Kidney (tissue), 14 donors: ENCODE data around the gene POLR1D. TPM values are rescaled to one million over a fixed set of nuclear protein-coding genes. Genes with fewer than 3 reads are reported as not detected.

Experiments
- DNase-seq, 5 donors: peaks; one replicate each; pipeline ENCODE4 v3.0.0-alpha.2; 2013 to 2020
- FAIRE-seq: peaks from 2 replicates; lab custom pipeline; 2012; peaks lifted over from hg19 to GRCh38; lab: Jason Lieb, UNC
- H3K27ac ChIP-seq, 2 donors: one replicate each; pipeline ENCODE4 v1.7.0; 2013; ENCODE audit warnings: low read depth in 2 of 2, low read length in 2 of 2, inconsistent platforms in 1 of 2
- H3K27me3 ChIP-seq: one replicate; pipeline ENCODE4 v1.7.1; 2013; ENCODE audit warnings: low read length, inconsistent platforms; ENCODE audit not compliant: control insufficient read depth, insufficient read depth
- H3K36me3 ChIP-seq, 3 donors: one replicate each; pipeline versions ENCODE4 v1.7.0 to v1.7.1; 2013; ENCODE audit warnings: low read length in 3 of 3, control low read depth in 1 of 3, inconsistent platforms in 1 of 3; ENCODE audit not compliant: insufficient read depth in 3 of 3, control insufficient read depth in 2 of 3
- H3K4me1 ChIP-seq, 3 donors: one replicate each; pipeline versions ENCODE4 v1.7.0 to v1.7.1; 2013; ENCODE audit warnings: low read length in 3 of 3, inconsistent platforms in 1 of 3, low read depth in 1 of 3; ENCODE audit not compliant: control insufficient read depth in 2 of 3, insufficient read depth in 2 of 3
- H3K4me3 ChIP-seq, 3 donors: one replicate each; pipeline versions ENCODE4 v1.7.0 to v1.8.1; 2013; ENCODE audit warnings: low read length in 3 of 3, control low read depth in 1 of 3, inconsistent platforms in 1 of 3
- H3K9ac ChIP-seq, 3 donors: one replicate each; pipeline versions ENCODE4 v1.7.0 to v1.7.1; 2013; ENCODE audit warnings: low read length in 3 of 3, control low read depth in 1 of 3, inconsistent platforms in 1 of 3
- H3K9me3 ChIP-seq, 3 donors: one replicate each; pipeline versions ENCODE4 v1.7.0 to v1.7.1; 2013; ENCODE audit warnings: low read length in 3 of 3, control low read depth in 1 of 3, inconsistent platforms in 1 of 3; ENCODE audit not compliant: control insufficient read depth in 2 of 3, insufficient read depth in 1 of 3
- CTCF ChIP-seq: IDR thresholded peaks from 3 replicates; pipeline ENCODE4 v1.5.1; 2012; ENCODE audit warnings: mild to moderate bottlenecking, moderate library complexity, borderline replicate concordance; ENCODE audit not compliant: insufficient read depth; ENCODE audit errors: extremely low read depth
- intact Hi-C: fragments of 100-400 bp; cut with DNase I; formaldehyde crosslinking; loops from one replicate; pipeline ENCODE4 v1.11.1; 2022
- polyA plus RNA-seq: library from polyadenylated mRNA; stranded (reverse); fragments of 350-450 nt; fragmentation: Illumina TruSeq; extraction: RNeasy Lipid Tissue Mini Kit (QIAGEN cat#74804); gene quantifications from one replicate; pipeline ENCODE4 v1.2.3, GENCODE V29; 2014; ENCODE audit warnings: low read depth, low replicate concordance; ENCODE audit not compliant: insufficient read depth
- total RNA-seq: library from RNA; stranded (reverse); fragmentation: NEBNext Ultra II Directional; extraction: Animal tissue kit (Norgen Biotek cat#: 25700); gene quantifications from one replicate; pipeline ENCODE4 v1.2.1, GENCODE V29; 2021
- donor health status: control.
- donor health status: control.
- donor health status: control.
- donor health status: control.
- donor health status: control.
- donor health status: DM: yes; HTN: yes; CAD: no.
- donor health status: Normal renal cell carcinoma (clear cell type).

POLR1D gene
- total and polyA plus RNA-seq, 2 donors from 2014 or later: 72.8 to 124 TPM

- H3K4me3 ChIP-seq: no peak overlapping the region
- peaks cover 0 to 17% (median 3%) of the 10 kb centered on the region in 3 donors for H3K4me1 ChIP-seq
- intact Hi-C loops: no loop called here
- no peak overlapping the region for H3K27ac ChIP-seq
- no peaks in the 10 kb centered on the region for H3K36me3 ChIP-seq
- TF ChIP-seq CTCF: no peak
- DNase-seq (no peak), FAIRE-seq (no peak)
- H3K9ac ChIP-seq: no peak overlapping the region
- no peaks in the 10 kb centered on the region for H3K9me3 ChIP-seq
- no peaks in the 10 kb centered on the region for H3K27me3 ChIP-seq
These were observed 22.6 kb upstream of the POLR1D start for GRCh38 chr13:27599096-27599495.

- Histone ChIP-seq H3K36me3 (no peaks in the 10 kb centered on the region), H3K9me3 (no peaks in the 10 kb centered on the region), H3K4me1 (peaks cover 0 to 17% (median 2%) of the 10 kb centered on the region in 3 donors), H3K9ac (no peak overlapping the region), H3K4me3 (no peak overlapping the region), H3K27ac (no peak overlapping the region), H3K27me3 (no peaks in the 10 kb centered on the region)
- DNase-seq (no peak), FAIRE-seq (no peak)
- intact Hi-C loops: no loop called here
- no peak for TF ChIP-seq CTCF
These were observed 21.7 kb upstream of the POLR1D start for GRCh38 chr13:27599845-27600553.

GRCh38 chr13:27600711-27601110, 21.0 kb upstream of the POLR1D start:
- Histone ChIP-seq H3K27me3 (no peaks in the 10 kb centered on the region), H3K9ac (no peak overlapping the region), H3K9me3 (no peaks in the 10 kb centered on the region), H3K4me3 (no peak overlapping the region), H3K36me3 (no peaks in the 10 kb centered on the region), H3K27ac (no peak overlapping the region), H3K4me1 (peaks cover 0 to 17% (median 0%) of the 10 kb centered on the region in 3 donors)
- FAIRE-seq (no peak), DNase-seq (no peak)
- intact Hi-C loops: no loop called here
- TF ChIP-seq CTCF: no peak

GRCh38 chr13:27601208-27601607, 20.5 kb upstream of the POLR1D start:
- no peak for FAIRE-seq
- TF ChIP-seq CTCF: no peak
- no peak overlapping the region for H3K9ac ChIP-seq

More at GRCh38 chr13:27601208-27601607, 20.5 kb upstream of the POLR1D start:
- no peak overlapping the region for H3K4me3 ChIP-seq
- no peak for DNase-seq
- no peak overlapping the region for H3K27ac ChIP-seq
- H3K27me3 ChIP-seq: no peaks in the 10 kb centered on the region
- intact Hi-C loops: no loop called here
- peaks cover 0 to 16% (median 0%) of the 10 kb centered on the region in 3 donors for H3K4me1 ChIP-seq
- H3K36me3 ChIP-seq: no peaks in the 10 kb centered on the region
- H3K9me3 ChIP-seq: no peaks in the 10 kb centered on the region
